Measurements from ENCODE around the gene USP11. TPM values are rescaled to one million over a fixed set of nuclear protein-coding genes. Genes with fewer than 3 reads are reported as not detected.

The USP11 gene
- total and polyA plus RNA-seq, 2 of the 8 experiments (the other 6 are each of a cell fraction or from before 2014, with no cell fraction given) = 40.9 to 84.0 TPM

DNA sequence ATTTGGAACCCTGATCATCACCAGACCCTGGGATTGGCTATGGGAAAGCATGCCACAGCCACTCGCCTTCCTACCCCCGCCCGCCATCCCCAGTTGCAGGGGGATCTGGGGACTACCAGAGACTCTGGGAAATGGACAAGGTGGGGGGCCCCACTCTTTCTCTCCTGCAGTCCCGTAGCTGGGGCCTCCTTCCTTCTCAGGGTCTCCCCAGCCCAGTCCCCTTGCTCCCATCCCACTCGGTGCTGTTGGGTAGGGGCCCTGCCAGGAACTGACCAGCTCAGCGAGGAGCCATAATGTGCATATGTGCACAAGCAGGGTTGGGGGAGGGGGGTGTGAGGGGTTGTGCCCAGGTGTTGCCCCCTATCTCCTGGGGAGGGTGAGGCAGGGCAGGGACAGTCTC, 3.4 kb upstream of the USP11 start (continued):
- no peak for TF ChIP-seq CHD7 (IDR thresholded peaks at IDR 0.05; ENCODE audit: insufficient replicate concordance, low read length)
- TF ChIP-seq ZNF274 (IDR thresholded peaks at IDR 0.05; ENCODE audit: borderline replicate concordance, extremely low read depth, low read length) = no peak
- TF ChIP-seq HDAC2 (IDR thresholded peaks at IDR 0.05; ENCODE audit: borderline replicate concordance in 1 of 2, low read depth in 2 of 2, low read length in 2 of 2) = no peak
- no peak for TF ChIP-seq POLR2AphosphoS5 (IDR thresholded peaks at IDR 0.05; ENCODE audit: low read depth, low read length)
- TF ChIP-seq, protein P1, sequence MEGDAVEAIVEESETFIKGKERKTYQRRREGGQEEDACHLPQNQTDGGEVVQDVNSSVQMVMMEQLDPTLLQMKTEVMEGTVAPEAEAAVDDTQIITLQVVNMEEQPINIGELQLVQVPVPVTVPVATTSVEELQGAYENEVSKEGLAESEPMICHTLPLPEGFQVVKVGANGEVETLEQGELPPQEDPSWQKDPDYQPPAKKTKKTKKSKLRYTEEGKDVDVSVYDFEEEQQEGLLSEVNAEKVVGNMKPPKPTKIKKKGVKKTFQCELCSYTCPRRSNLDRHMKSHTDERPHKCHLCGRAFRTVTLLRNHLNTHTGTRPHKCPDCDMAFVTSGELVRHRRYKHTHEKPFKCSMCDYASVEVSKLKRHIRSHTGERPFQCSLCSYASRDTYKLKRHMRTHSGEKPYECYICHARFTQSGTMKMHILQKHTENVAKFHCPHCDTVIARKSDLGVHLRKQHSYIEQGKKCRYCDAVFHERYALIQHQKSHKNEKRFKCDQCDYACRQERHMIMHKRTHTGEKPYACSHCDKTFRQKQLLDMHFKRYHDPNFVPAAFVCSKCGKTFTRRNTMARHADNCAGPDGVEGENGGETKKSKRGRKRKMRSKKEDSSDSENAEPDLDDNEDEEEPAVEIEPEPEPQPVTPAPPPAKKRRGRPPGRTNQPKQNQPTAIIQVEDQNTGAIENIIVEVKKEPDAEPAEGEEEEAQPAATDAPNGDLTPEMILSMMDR (IDR thresholded peaks at IDR 0.05; ENCODE audit: control extremely low read depth in 1 of 3, insufficient read depth in 1 of 3, low read depth in 1 of 3, low read length in 3 of 3) = no peak
- TF ChIP-seq CHD2 (IDR thresholded peaks at IDR 0.05; ENCODE audit: low read length) = no peak
- TF ChIP-seq TCF12 (IDR thresholded peaks at IDR 0.05; ENCODE audit: low read depth, low read length) = no peak
- TF ChIP-seq SAP30 (IDR thresholded peaks at IDR 0.05; ENCODE audit: insufficient read depth, insufficient replicate concordance, low read length) = no peak
- no peak for TF ChIP-seq CBX8 (IDR thresholded peaks at IDR 0.05; ENCODE audit: borderline replicate concordance, low read depth, low read length)

Measured in H1 (cell line).